Measurements from ENCODE around the gene TECTA. TPM values are rescaled to one million over a fixed set of nuclear protein-coding genes. Genes with fewer than 3 reads are reported as not detected.

TECTA gene
- polyA plus RNA-seq, 1 donor (not counting 4 experiments of a cell fraction or from before 2014, with no cell fraction given): 0.17 TPM

DNA sequence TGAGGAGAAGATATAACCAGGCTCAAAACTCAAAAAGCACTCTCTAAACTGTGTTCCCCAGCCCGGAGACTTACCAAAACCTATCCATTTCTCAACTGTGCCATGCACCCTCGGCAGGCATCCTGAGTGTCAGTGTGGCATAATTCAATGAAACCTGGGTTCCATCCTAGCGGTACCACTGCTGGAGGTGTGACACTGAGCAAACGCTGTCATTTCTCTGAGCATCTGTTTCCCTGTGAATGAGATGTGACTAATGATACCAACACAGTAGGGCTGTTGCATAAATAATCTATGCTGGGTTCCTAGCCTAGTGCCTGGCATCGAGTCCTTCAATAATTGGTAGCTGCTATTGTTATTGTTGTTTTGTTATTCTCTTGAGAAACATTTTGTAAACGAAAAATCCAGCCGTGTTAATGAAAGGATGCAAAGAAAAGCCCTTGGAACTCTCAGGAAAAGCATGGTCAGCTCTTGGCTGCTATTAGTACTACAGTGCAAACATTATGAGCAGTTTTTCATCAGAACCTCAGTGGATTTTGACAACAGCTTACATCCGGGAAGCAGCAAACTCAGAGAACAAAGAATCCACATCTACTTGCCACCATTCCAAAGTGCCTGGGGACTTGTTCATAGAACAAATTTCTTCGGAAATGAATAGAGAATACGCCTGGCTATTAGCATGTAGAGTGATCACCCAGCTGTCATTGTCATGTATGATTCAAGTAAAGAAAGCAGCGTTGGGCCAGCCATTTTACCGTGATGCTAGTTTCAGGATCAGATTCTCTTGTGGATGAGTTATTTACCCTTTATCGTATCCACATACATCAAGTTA, 53.7 kb downstream of the TECTA start:
- FAIRE-seq: no peak
- Histone ChIP-seq H3K9ac (ENCODE audit: control insufficient read depth, extremely low read depth, insufficient read depth, low read length) (no peak overlapping the region), H4K20me1 (ENCODE audit: control insufficient read depth, extremely low read depth, insufficient read depth, low read length) (no peaks in the 10 kb centered on the region), H2AFZ (ENCODE audit: control insufficient read depth, low read length) (no peak overlapping the region), H3K4me1 (ENCODE audit: control insufficient read depth, extremely low read depth, insufficient read depth, low read length) (no peaks in the 10 kb centered on the region), H3K36me3 (ENCODE audit: control insufficient read depth in 2 of 2, extremely low read depth in 1 of 2, insufficient read depth in 2 of 2, low read length in 2 of 2) (no peaks in the 10 kb centered on the region), H3K79me2 (ENCODE audit: control insufficient read depth, insufficient read depth, low read length) (no peaks in the 10 kb centered on the region), H3K9me3 (ENCODE audit: control insufficient read depth, low read depth, low read length) (no peaks in the 10 kb centered on the region), H3K27ac (ENCODE audit: control insufficient read depth, insufficient read depth, low read length) (no peak overlapping the region), H3K9me1 (ENCODE audit: control insufficient read depth, extremely low read depth, insufficient read depth, low read length) (no peaks in the 10 kb centered on the region), H3K27me3 (ENCODE audit: control insufficient read depth, extremely low read depth, insufficient read depth, low read length) (peaks cover 4% of the 10 kb centered on the region), H3K4me3 (ENCODE audit: control insufficient read depth in 2 of 3, extremely low read depth in 1 of 3, insufficient read depth in 2 of 3, low read depth in 1 of 3, low read length in 3 of 3) (no peak overlapping the region), H3K4me2 (ENCODE audit: control insufficient read depth, extremely low read depth, insufficient read depth, low read depth, low read length) (no peak overlapping the region)
- no peak for TF ChIP-seq CTCF (optimal IDR thresholded peaks at IDR 0.05 in 1 of 3, IDR thresholded peaks at IDR 0.05 in 1 of 3, conservative IDR thresholded peaks at IDR 0.05 in 1 of 3; ENCODE audit: extremely low read depth in 1 of 3, insufficient read depth in 2 of 3, low read length in 3 of 3)
- TF ChIP-seq EZH2 (IDR thresholded peaks at IDR 0.05; ENCODE audit: low read length): no peak
- dilution Hi-C loops (cut with MboI; ENCODE audit: extremely low pct_ligation_motif_present, low sequenced_read_pairs): no loop called here
- no peak for DNase-seq (ENCODE audit: low read depth, low spot score)

- H3K9me3 ChIP-seq (ENCODE audit: control insufficient read depth, low read depth, low read length): no peaks in the 10 kb centered on the region
- no peaks in the 10 kb centered on the region for H3K4me1 ChIP-seq (ENCODE audit: control insufficient read depth, extremely low read depth, insufficient read depth, low read length)
- H3K9ac ChIP-seq (ENCODE audit: control insufficient read depth, extremely low read depth, insufficient read depth, low read length): no peak overlapping the region
- TF ChIP-seq EZH2 (IDR thresholded peaks at IDR 0.05; ENCODE audit: low read length) (no peak), CTCF (optimal IDR thresholded peaks at IDR 0.05 in 1 of 3, IDR thresholded peaks at IDR 0.05 in 1 of 3, conservative IDR thresholded peaks at IDR 0.05 in 1 of 3; ENCODE audit: extremely low read depth in 1 of 3, insufficient read depth in 2 of 3, low read length in 3 of 3) (no peak)
- no peaks in the 10 kb centered on the region for H4K20me1 ChIP-seq (ENCODE audit: control insufficient read depth, extremely low read depth, insufficient read depth, low read length)
- no peaks in the 10 kb centered on the region for H3K9me1 ChIP-seq (ENCODE audit: control insufficient read depth, extremely low read depth, insufficient read depth, low read length)
- H2AFZ ChIP-seq (ENCODE audit: control insufficient read depth, low read length): no peak overlapping the region
- peaks cover 4% of the 10 kb centered on the region for H3K27me3 ChIP-seq (ENCODE audit: control insufficient read depth, extremely low read depth, insufficient read depth, low read length)
- DNase-seq (ENCODE audit: low read depth, low spot score) (no peak), FAIRE-seq (no peak)
- dilution Hi-C loops (cut with MboI; ENCODE audit: extremely low pct_ligation_motif_present, low sequenced_read_pairs): no loop called here
- H3K4me2 ChIP-seq (ENCODE audit: control insufficient read depth, extremely low read depth, insufficient read depth, low read depth, low read length): no peak overlapping the region
- H3K36me3 ChIP-seq (ENCODE audit: control insufficient read depth in 2 of 2, extremely low read depth in 1 of 2, insufficient read depth in 2 of 2, low read length in 2 of 2): no peaks in the 10 kb centered on the region
- H3K4me3 ChIP-seq (ENCODE audit: control insufficient read depth in 2 of 3, extremely low read depth in 1 of 3, insufficient read depth in 2 of 3, low read depth in 1 of 3, low read length in 3 of 3): no peak overlapping the region
- H3K27ac ChIP-seq (ENCODE audit: control insufficient read depth, insufficient read depth, low read length): no peak overlapping the region
- no peaks in the 10 kb centered on the region for H3K79me2 ChIP-seq (ENCODE audit: control insufficient read depth, insufficient read depth, low read length)
These were observed 56.7 kb downstream of the TECTA start for GRCh38 chr11:121157756-121158155.
